ENCODE measurements around the gene FAM117B.

DNA sequence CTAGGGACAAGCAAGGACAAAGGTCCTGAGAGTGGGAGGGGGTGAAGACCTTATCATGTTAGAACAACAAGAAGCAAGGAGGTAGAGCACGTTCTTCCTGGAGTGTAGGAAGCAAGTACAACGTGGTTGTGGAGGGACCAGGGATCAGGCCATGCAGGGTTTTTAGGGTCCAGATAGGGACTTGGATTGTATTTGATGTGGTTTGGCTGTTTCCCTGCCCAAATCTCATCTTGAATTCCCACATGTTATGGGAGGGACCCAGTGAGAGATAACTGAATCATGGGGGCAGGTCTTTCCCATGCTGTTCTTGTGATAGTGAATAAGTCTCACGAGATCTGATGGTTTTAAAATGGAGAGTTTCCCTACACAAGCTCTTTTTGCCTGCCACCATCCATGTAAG is 183.6 kb downstream of the FAM117B start:
- TF ChIP-seq HDGF (IDR thresholded peaks at IDR 0.05; ENCODE audit: borderline replicate concordance) = no peak
- TF ChIP-seq SP1 (IDR thresholded peaks at IDR 0.05) = no peak
- TF ChIP-seq SUZ12 (IDR thresholded peaks at IDR 0.05) = no peak
- TF ChIP-seq CTBP1 (IDR thresholded peaks at IDR 0.05; ENCODE audit: borderline replicate concordance) = no peak

Measured in HEK293T (cell line).